ENCODE measurements around the gene GIPC3. TPM values are rescaled to one million over a fixed set of nuclear protein-coding genes. Genes with fewer than 3 reads are reported as not detected.

GIPC3 gene
- total and polyA plus RNA-seq, 2 experiments from 2014 or later, result 0.48 to 0.59 TPM

DNA sequence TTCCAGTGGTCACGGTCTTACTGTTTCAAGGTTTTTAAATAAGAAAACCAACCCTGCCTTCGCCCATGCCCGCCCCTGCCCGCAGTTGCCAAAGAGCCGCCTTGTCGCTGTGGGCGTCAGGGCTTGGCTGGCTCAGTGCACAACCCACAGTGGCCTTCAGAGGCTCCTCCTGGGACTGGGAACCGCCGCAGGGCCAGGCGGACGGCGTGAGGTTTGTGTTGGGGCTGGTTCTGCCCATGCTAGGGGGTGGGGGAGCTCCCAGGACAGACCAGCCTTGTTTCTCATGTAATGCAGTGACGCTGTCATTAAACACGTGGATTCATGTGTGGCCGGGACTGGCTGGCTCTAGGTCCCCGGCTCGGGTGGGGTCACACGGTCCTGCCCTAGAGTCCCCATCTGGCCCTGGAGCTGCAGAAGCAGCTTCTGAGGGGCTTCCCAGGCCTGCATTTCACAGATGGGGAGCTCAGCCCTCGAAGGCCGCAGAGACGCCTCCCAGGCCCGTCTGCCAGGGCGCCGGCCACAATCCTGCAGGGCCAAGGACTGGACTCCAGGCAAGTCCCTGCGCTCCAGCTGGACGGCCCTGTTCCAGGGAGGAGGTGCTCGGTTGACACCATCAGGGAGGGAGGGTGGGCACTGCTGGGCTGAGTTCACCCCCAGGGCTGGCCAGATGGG, 48.7 kb upstream of the GIPC3 start (continued):
- TF ChIP-seq ZNF462 (CRISPR knock-in tag; IDR thresholded peaks at IDR 0.05) (no peak), ZNF331 (CRISPR knock-in tag; IDR thresholded peaks at IDR 0.05; ENCODE audit: low read depth) (no peak), EZH2phosphoT487 (IDR thresholded peaks at IDR 0.05; ENCODE audit: unreplicated experiment) (no peak), JUNB (IDR thresholded peaks at IDR 0.05; ENCODE audit: unreplicated experiment) (no peak), CTCF (conservative IDR thresholded peaks at IDR 0.05; ENCODE audit: low read depth in 2 of 2) (no peak), CREB1 (CRISPR knock-in tag; IDR thresholded peaks at IDR 0.05; ENCODE audit: low read depth) (no peak)

GRCh38 chr19:3537101-3537437, 48.2 kb upstream of the GIPC3 start:
- peaks cover 31% of the 10 kb centered on the region for H3K36me3 Mint-ChIP-seq (ENCODE audit: low read depth)
- Histone ChIP-seq H3K4me2 (no peak overlapping the region), H3K27me3 (ENCODE audit: insufficient read depth) (no peaks in the 10 kb centered on the region), H4K20me1 (replicated peaks; ENCODE audit: insufficient read depth) (no peaks in the 10 kb centered on the region; the same call in 1 of the 2 replicates), H3K4me1 (ENCODE audit: insufficient read depth) (no peaks in the 10 kb centered on the region), H3K9me2 (ENCODE audit: insufficient read depth) (no peaks in the 10 kb centered on the region), H2AFZ (no peak overlapping the region), H3K27ac (ENCODE audit: low read depth) (no peak overlapping the region), H3K79me2 (replicated peaks; ENCODE audit: insufficient read depth) (no peaks in the 10 kb centered on the region), H3K36me3 (ENCODE audit: insufficient read depth) (no peaks in the 10 kb centered on the region), H3K4me3 (no peak overlapping the region), H3F3A (replicated peaks; ENCODE audit: low read depth) (peaks cover 7% of the 10 kb centered on the region; the same call in 1 of the 2 replicates)
- H3K4me3 Mint-ChIP-seq, result no peak overlapping the region
- H3K27ac Mint-ChIP-seq, result no peak overlapping the region
- ATAC-seq, result no peak
- peaks cover 10% of the 10 kb centered on the region; the same call in 2 of the 3 replicates for H3K4me1 Mint-ChIP-seq
- 0 out of 3 replicates have a peak, but pooled peaks cover 3% of the 10 kb centered on the region for H3K9me3 Mint-ChIP-seq
- H3K27me3 Mint-ChIP-seq (ENCODE audit: insufficient read depth, low read depth, poor library complexity), result peaks cover 21% of the 10 kb centered on the region
- no peak for DNase-seq (ENCODE audit: low spot score)
- no peak for TF ChIP-seq ZNF114 (CRISPR knock-in tag; IDR thresholded peaks at IDR 0.05)
- no peak for TF ChIP-seq JUNB (IDR thresholded peaks at IDR 0.05; ENCODE audit: unreplicated experiment)
- TF ChIP-seq POLR2AphosphoS5 (IDR thresholded peaks at IDR 0.05; ENCODE audit: low read depth), result no peak
- TF ChIP-seq ZNF331 (CRISPR knock-in tag; IDR thresholded peaks at IDR 0.05; ENCODE audit: low read depth), result no peak
- TF ChIP-seq CREB1 (CRISPR knock-in tag; IDR thresholded peaks at IDR 0.05; ENCODE audit: low read depth), result no peak
- TF ChIP-seq EZH2phosphoT487 (IDR thresholded peaks at IDR 0.05; ENCODE audit: unreplicated experiment), result no peak
- TF ChIP-seq, protein P1, sequence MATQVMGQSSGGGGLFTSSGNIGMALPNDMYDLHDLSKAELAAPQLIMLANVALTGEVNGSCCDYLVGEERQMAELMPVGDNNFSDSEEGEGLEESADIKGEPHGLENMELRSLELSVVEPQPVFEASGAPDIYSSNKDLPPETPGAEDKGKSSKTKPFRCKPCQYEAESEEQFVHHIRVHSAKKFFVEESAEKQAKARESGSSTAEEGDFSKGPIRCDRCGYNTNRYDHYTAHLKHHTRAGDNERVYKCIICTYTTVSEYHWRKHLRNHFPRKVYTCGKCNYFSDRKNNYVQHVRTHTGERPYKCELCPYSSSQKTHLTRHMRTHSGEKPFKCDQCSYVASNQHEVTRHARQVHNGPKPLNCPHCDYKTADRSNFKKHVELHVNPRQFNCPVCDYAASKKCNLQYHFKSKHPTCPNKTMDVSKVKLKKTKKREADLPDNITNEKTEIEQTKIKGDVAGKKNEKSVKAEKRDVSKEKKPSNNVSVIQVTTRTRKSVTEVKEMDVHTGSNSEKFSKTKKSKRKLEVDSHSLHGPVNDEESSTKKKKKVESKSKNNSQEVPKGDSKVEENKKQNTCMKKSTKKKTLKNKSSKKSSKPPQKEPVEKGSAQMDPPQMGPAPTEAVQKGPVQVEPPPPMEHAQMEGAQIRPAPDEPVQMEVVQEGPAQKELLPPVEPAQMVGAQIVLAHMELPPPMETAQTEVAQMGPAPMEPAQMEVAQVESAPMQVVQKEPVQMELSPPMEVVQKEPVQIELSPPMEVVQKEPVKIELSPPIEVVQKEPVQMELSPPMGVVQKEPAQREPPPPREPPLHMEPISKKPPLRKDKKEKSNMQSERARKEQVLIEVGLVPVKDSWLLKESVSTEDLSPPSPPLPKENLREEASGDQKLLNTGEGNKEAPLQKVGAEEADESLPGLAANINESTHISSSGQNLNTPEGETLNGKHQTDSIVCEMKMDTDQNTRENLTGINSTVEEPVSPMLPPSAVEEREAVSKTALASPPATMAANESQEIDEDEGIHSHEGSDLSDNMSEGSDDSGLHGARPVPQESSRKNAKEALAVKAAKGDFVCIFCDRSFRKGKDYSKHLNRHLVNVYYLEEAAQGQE (IDR thresholded peaks at IDR 0.05; ENCODE audit: unreplicated experiment), result no peak
- TF ChIP-seq STAT1 (IDR thresholded peaks at IDR 0.05; ENCODE audit: unreplicated experiment), result no peak
- no peak for TF ChIP-seq NANOG (IDR thresholded peaks at IDR 0.05; ENCODE audit: borderline replicate concordance)
- no peak for TF ChIP-seq EZH2 (IDR thresholded peaks at IDR 0.05; ENCODE audit: low read depth, unreplicated experiment)
